A549 (cell line): ENCODE measurements around the gene SAPCD2. TPM values are rescaled to one million over a fixed set of nuclear protein-coding genes. Genes with fewer than 3 reads are reported as not detected.

Experiments
- ATAC-seq, 2 experiments: fragments of 200-7000 bp in 1 of 2; fragments of >200 bp in 1 of 2; cut with Nextera tagmentation in 1 of 2; cut with Tn5 transposase in 1 of 2; 3 replicates each; pipeline versions ENCODE4 v1.8.0 to v1.9.1; 2018 to 2020; ENCODE audit warnings: mild to moderate bottlenecking in 1 of 2, moderate library complexity in 1 of 2
- CTCF ChIA-PET: fragments of 300-600 bp; sonication (Branson Sonifier 250); formaldehyde crosslinking; extraction: SDS; loops from one replicate; lab custom pipeline; 2021; ENCODE audit warnings: antibody characterized with exemption, inconsistent platforms; lab: Yijun Ruan, JAX
- POLR2A ChIA-PET: fragments of 350-600 bp; formaldehyde crosslinking; extraction: SDS; loops from one replicate; lab custom pipeline; 2021; ENCODE audit warnings: antibody characterized with exemption, inconsistent platforms; lab: Yijun Ruan, JAX
- DNase-seq, 2 experiments: peaks; one replicate each; pipeline versions ENCODE4 v3.0.0 to v3.0.0-alpha.2; 2011 to 2016; ENCODE audit warnings: low read depth in 1 of 2, low spot score in 1 of 2
- FAIRE-seq: peaks from 2 replicates; lab custom pipeline; 2011; peaks lifted over from hg19 to GRCh38; lab: Jason Lieb, UNC
- H3K27ac ChIP-seq, 2 experiments: fragments of >200 bp; sonication (Bioruptor Twin); formaldehyde crosslinking; 3 replicates each; pipeline ENCODE4 v1.5.1; 2016 to 2017
- H3K4me1 ChIP-seq: fragments of >200 bp; sonication (Bioruptor Twin); formaldehyde crosslinking; 3 replicates; pipeline ENCODE4 v1.6.1; 2016
- H3K4me2 ChIP-seq: fragments of >200 bp; sonication (Bioruptor Twin); formaldehyde crosslinking; 3 replicates; pipeline ENCODE4 v1.6.1; 2016
- H3K4me3 ChIP-seq: fragments of >200 bp; sonication (Bioruptor Twin); formaldehyde crosslinking; 3 replicates; pipeline ENCODE4 v1.5.1; 2016
- H3K9me3 ChIP-seq: fragments of >200 bp; sonication (Bioruptor Twin); formaldehyde crosslinking; 3 replicates; pipeline ENCODE4 v1.6.1; 2016
- ATOH8 ChIP-seq: fragments of 250-450 bp; sonication (Bioruptor Pico); IDR thresholded peaks from 2 replicates; pipeline ENCODE4 v1.5.0; 2020; ENCODE audit warnings: low read depth, mild to moderate bottlenecking, moderate library complexity
- BCL3 ChIP-seq: fragments of >200 bp; sonication (Bioruptor Twin); formaldehyde crosslinking; IDR thresholded peaks from 3 replicates; pipeline ENCODE4 v1.6.1; 2016
- CBX8 ChIP-seq: fragments of 200-600 bp; sonication (generic); IDR thresholded peaks from 2 replicates; pipeline ENCODE4 v1.6.1; 2016
- CHD2 ChIP-seq: fragments of 150-350 bp; IDR thresholded peaks from 2 replicates; pipeline ENCODE4 v1.6.1; 2014; ENCODE audit warnings: low read length; ENCODE audit not compliant: partially characterized antibody
- CHD4 ChIP-seq: fragments of 200-600 bp; sonication (generic); IDR thresholded peaks from 2 replicates; pipeline ENCODE4 v1.6.1; 2016; ENCODE audit warnings: antibody characterized with exemption, mild to moderate bottlenecking, borderline replicate concordance
- ELK1 ChIP-seq: fragments of 150-350 bp; IDR thresholded peaks from 2 replicates; pipeline ENCODE4 v1.6.1; 2014; ENCODE audit warnings: low read depth, mild to moderate bottlenecking, low read length
- EP300 ChIP-seq, 2 experiments: fragments of >200 bp; sonication (Bioruptor Twin); formaldehyde crosslinking; IDR thresholded peaks; 2 replicates in 1 of 2; 3 replicates in 1 of 2; pipeline ENCODE4 v1.6.1; 2016 to 2017
- FOSB ChIP-seq: fragments of 250-450 bp; sonication (Bioruptor Pico); IDR thresholded peaks from 2 replicates; pipeline ENCODE4 v1.5.0; 2020; ENCODE audit warnings: mild to moderate bottlenecking, moderate library complexity
- FOSL2 ChIP-seq, 2 experiments: fragments of 450-650 bp in 1 of 2; fragments of >200 bp in 1 of 2; sonication (Bioruptor Twin) in 1 of 2; formaldehyde crosslinking; IDR thresholded peaks; 2 replicates each; pipeline versions ENCODE4 v1.5.0 to v1.6.1; 2016 to 2020; ENCODE audit warnings: mild to moderate bottlenecking in 1 of 2, moderate library complexity in 1 of 2
- GATA3 ChIP-seq: IDR thresholded peaks from 2 replicates; pipeline ENCODE4 v1.6.1; 2012; ENCODE audit warnings: borderline replicate concordance
- HOXB13 ChIP-seq: fragments of 250-450 bp; sonication (Bioruptor Pico); IDR thresholded peaks from 2 replicates; pipeline ENCODE4 v1.5.0; 2020; ENCODE audit warnings: low read depth, mild to moderate bottlenecking, moderate library complexity
- JUNB ChIP-seq: fragments of >200 bp; sonication (Bioruptor Twin); formaldehyde crosslinking; IDR thresholded peaks from 2 replicates; pipeline ENCODE4 v1.6.1; 2016
- KDM1A ChIP-seq: fragments of 200-600 bp; sonication (generic); IDR thresholded peaks from 2 replicates; pipeline ENCODE4 v1.6.1; 2016; ENCODE audit warnings: low read depth, mild to moderate bottlenecking
- MAFK ChIP-seq: fragments of 450-650 bp; IDR thresholded peaks from 2 replicates; pipeline ENCODE4 v1.6.1; 2014; ENCODE audit not compliant: partially characterized antibody
- MAZ ChIP-seq: fragments of 150-350 bp; IDR thresholded peaks from 2 replicates; pipeline ENCODE4 v1.6.1; 2014; ENCODE audit warnings: antibody characterized with exemption, low read depth, low read length, borderline replicate concordance
- NPAS2 ChIP-seq: fragments of 250-450 bp; sonication (Bioruptor Pico); IDR thresholded peaks from 2 replicates; pipeline ENCODE4 v1.8.0; 2022; ENCODE audit warnings: mild to moderate bottlenecking, moderate library complexity, borderline replicate concordance
- RAD21 ChIP-seq, 2 experiments: fragments of >200 bp in 1 of 2; sonication (Bioruptor Twin) in 1 of 2; formaldehyde crosslinking in 1 of 2; IDR thresholded peaks in 1 of 2; conservative IDR thresholded peaks in 1 of 2; 2 replicates in 1 of 2; 3 replicates in 1 of 2; pipeline ENCODE4 v1.6.1; 2012 to 2018; ENCODE audit warnings: inconsistent platforms in 1 of 2
- RARB ChIP-seq: fragments of 250-450 bp; sonication (Bioruptor Pico); IDR thresholded peaks from 2 replicates; pipeline ENCODE4 v1.8.0; 2021; ENCODE audit warnings: mild to moderate bottlenecking, moderate library complexity
- SMC3 ChIP-seq: fragments of >200 bp; sonication (Bioruptor Twin); formaldehyde crosslinking; IDR thresholded peaks from 3 replicates; pipeline ENCODE4 v1.6.1; 2018; ENCODE audit warnings: inconsistent platforms
- TP53 ChIP-seq: fragments of 250-450 bp; sonication (Bioruptor Pico); IDR thresholded peaks from 2 replicates; pipeline ENCODE4 v1.5.0; 2021; ENCODE audit warnings: mild to moderate bottlenecking, moderate library complexity
- USF2 ChIP-seq: fragments of 450-650 bp; IDR thresholded peaks from 2 replicates; pipeline ENCODE4 v1.6.1; 2014; ENCODE audit warnings: antibody characterized with exemption
- WGBS: methylation state at CpG from one replicate; pipeline ENCODE4 v1.1.6; 2017; ENCODE audit errors: missing lambda C conversion rate; 5-methylcytosine and 5-hydroxymethylcytosine counted together
- polyA plus RNA-seq, 4 experiments: library from polyadenylated mRNA; depleted of rRNA in 3 of 4; stranded (reverse); fragments of >200 nt; fragmentation: RNase III in 1 of 4; extraction: RNeasy Plus Mini Kit Qiagen cat#74134 plus additional on column Dnase treatment in 1 of 4; gene quantifications; 2 replicates in 3 of 4; 3 replicates in 1 of 4; pipeline ENCODE4 v1.2.3, GENCODE V29; 2011 to 2017
- TF ChIP-seq, protein P1 (sequence below): fragments of >200 bp; sonication (Bioruptor Twin); formaldehyde crosslinking; IDR thresholded peaks from 3 replicates; pipeline ENCODE4 v1.5.1; 2016
- TF ChIP-seq, protein P2 (sequence below): fragments of 250-450 bp; sonication (Bioruptor Pico); IDR thresholded peaks from 2 replicates; pipeline ENCODE4 v1.5.0; 2021; ENCODE audit warnings: mild to moderate bottlenecking, moderate library complexity, borderline replicate concordance

The SAPCD2 gene
- polyA plus RNA-seq, 2 of the 4 experiments (the other 2 are of a cell fraction), result 6.9 to 14.6 TPM

- H3K4me2 ChIP-seq, result no peak overlapping the region
- no peak for FAIRE-seq
- CTCF ChIA-PET, result interaction anchor here (1.3 to 24.0 kb wide), 5 partner anchors 12 to 69 kb away, joined by 3 to 321 read pairs (median 9); partner anchors contain the start of genes MAN1B1 and SAPCD2
- POLR2A ChIA-PET, result interaction anchor here (0.8 kb wide), 1 partner anchor 11 kb away, joined by 4 read pairs; the partner anchor contains the start of gene MAN1B1
- TF ChIP-seq CHD4 (no peak), ELK1 (no peak), TP53 (CRISPR knock-in tag) (no peak), BCL3 (no peak), KDM1A (no peak)
- H3K4me1 ChIP-seq, result no peaks in the 10 kb centered on the region
- peaks cover 5% of the 10 kb centered on the region for H3K9me3 ChIP-seq
- no peak for DNase-seq
- no peak for ATAC-seq
- no peak overlapping the region for H3K4me3 ChIP-seq
- 93% methylated on average over 10 of the region's 20 CpGs for WGBS
- no peak overlapping the region for H3K27ac ChIP-seq
These were observed 27.6 kb upstream of the SAPCD2 start for GRCh38 chr9:137097761-137098462.

- DNase-seq (no peak), FAIRE-seq (no peak), ATAC-seq (no peak)
- Histone ChIP-seq H3K4me3 (no peak overlapping the region), H3K4me2 (no peak overlapping the region), H3K27ac (no peak overlapping the region), H3K9me3 (peaks cover 2% of the 10 kb centered on the region; the same call in 2 of the 3 replicates), H3K4me1 (no peaks in the 10 kb centered on the region)
- ChIA-PET POLR2A (interaction anchor here (0.8 kb wide), 1 partner anchor 10 kb away, joined by 3 read pairs; the partner anchor contains the start of gene MAN1B1), CTCF (interaction anchor here (1.2 to 24.0 kb wide), 10 partner anchors 10 to 149 kb away, joined by 3 to 321 read pairs (median 4); partner anchors contain the start of genes ANAPC2, MAN1B1, SAPCD2 and SSNA1)
- TF ChIP-seq CHD2 (no peak), CHD4 (no peak), EP300 (IDR thresholded peaks at IDR 0.05) (no peak), RARB (CRISPR knock-in tag) (no peak), HOXB13 (CRISPR knock-in tag) (no peak), USF2 (no peak), NPAS2 (CRISPR knock-in tag) (no peak), MAZ (no peak), SMC3 (no peak), FOSB (CRISPR knock-in tag) (no peak), TP53 (CRISPR knock-in tag) (no peak), CBX8 (no peak), MAFK (no peak), GATA3 (no peak), JUNB (no peak), FOSL2 (IDR thresholded peaks at IDR 0.05) (no peak), FOSL2 (CRISPR knock-in tag; IDR thresholded peaks at IDR 0.05) (no peak), RAD21 (conservative IDR thresholded peaks at IDR 0.05 in 1 of 2, IDR thresholded peaks at IDR 0.05 in 1 of 2) (no peak), ATOH8 (CRISPR knock-in tag) (no peak)
- TF ChIP-seq, protein P1, sequence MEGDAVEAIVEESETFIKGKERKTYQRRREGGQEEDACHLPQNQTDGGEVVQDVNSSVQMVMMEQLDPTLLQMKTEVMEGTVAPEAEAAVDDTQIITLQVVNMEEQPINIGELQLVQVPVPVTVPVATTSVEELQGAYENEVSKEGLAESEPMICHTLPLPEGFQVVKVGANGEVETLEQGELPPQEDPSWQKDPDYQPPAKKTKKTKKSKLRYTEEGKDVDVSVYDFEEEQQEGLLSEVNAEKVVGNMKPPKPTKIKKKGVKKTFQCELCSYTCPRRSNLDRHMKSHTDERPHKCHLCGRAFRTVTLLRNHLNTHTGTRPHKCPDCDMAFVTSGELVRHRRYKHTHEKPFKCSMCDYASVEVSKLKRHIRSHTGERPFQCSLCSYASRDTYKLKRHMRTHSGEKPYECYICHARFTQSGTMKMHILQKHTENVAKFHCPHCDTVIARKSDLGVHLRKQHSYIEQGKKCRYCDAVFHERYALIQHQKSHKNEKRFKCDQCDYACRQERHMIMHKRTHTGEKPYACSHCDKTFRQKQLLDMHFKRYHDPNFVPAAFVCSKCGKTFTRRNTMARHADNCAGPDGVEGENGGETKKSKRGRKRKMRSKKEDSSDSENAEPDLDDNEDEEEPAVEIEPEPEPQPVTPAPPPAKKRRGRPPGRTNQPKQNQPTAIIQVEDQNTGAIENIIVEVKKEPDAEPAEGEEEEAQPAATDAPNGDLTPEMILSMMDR, result no peak
- TF ChIP-seq, protein P2, sequence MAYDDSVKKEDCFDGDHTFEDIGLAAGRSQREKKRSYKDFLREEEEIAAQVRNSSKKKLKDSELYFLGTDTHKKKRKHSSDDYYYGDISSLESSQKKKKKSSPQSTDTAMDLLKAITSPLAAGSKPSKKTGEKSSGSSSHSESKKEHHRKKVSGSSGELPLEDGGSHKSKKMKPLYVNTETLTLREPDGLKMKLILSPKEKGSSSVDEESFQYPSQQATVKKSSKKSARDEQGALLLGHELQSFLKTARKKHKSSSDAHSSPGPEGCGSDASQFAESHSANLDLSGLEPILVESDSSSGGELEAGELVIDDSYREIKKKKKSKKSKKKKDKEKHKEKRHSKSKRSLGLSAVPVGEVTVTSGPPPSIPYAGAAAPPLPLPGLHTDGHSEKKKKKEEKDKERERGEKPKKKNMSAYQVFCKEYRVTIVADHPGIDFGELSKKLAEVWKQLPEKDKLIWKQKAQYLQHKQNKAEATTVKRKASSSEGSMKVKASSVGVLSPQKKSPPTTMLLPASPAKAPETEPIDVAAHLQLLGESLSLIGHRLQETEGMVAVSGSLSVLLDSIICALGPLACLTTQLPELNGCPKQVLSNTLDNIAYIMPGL, result no peak
- WGBS, result 93% methylated on average over 30 of the region's 31 CpGs
These were observed 26.6 kb upstream of the SAPCD2 start for GRCh38 chr9:137096785-137097546.
